DOHH2 (cell line): ENCODE measurements around the gene MBD3.

Source experiments
- H3F3A ChIP-seq: fragments of 200-600 bp; sonication (generic), shearing (Covaris generic); 2 replicates; pipeline ENCODE4 v1.6.0; 2016; ENCODE audit warnings: antibody characterized with exemption, mild to moderate bottlenecking; ENCODE audit not compliant: control insufficient read depth, insufficient read depth
- H3K27ac ChIP-seq: fragments of 200-600 bp; sonication (generic); 2 replicates; pipeline ENCODE4 v1.5.1; 2014; ENCODE audit warnings: low read depth, mild to moderate bottlenecking, low read length, moderate library complexity
- H3K27me3 ChIP-seq: fragments of 200-600 bp; sonication (generic); 2 replicates; pipeline ENCODE4 v1.6.1; 2014; ENCODE audit warnings: mild to moderate bottlenecking, low read length, mixed read lengths; ENCODE audit not compliant: control insufficient read depth
- H3K36me3 ChIP-seq: fragments of 200-600 bp; sonication (generic); 2 replicates; pipeline ENCODE4 v1.6.1; 2014; ENCODE audit warnings: mild to moderate bottlenecking, low read length, moderate library complexity, mixed read lengths; ENCODE audit not compliant: control insufficient read depth
- H3K4me1 ChIP-seq: fragments of 200-600 bp; sonication (generic); 2 replicates; pipeline ENCODE4 v1.6.1; 2014; ENCODE audit warnings: mild to moderate bottlenecking, low read length, mixed read lengths; ENCODE audit not compliant: control insufficient read depth
- H3K4me2 ChIP-seq: fragments of 200-600 bp; sonication (generic); 2 replicates; pipeline ENCODE4 v1.6.0; 2014; ENCODE audit warnings: mild to moderate bottlenecking, low read length, moderate library complexity
- H3K4me3 ChIP-seq: fragments of 200-600 bp; sonication (generic); 2 replicates; pipeline ENCODE4 v1.5.1; 2014; ENCODE audit warnings: mild to moderate bottlenecking, low read length, mixed read lengths
- H3K79me2 ChIP-seq: fragments of 200-600 bp; sonication (generic); 2 replicates; pipeline ENCODE4 v1.6.1; 2014; ENCODE audit warnings: mild to moderate bottlenecking, low read length, mixed read lengths; ENCODE audit not compliant: control insufficient read depth
- H3K9me2 ChIP-seq: fragments of 200-600 bp; sonication (generic); replicated peaks from 2 replicates; pipeline ENCODE4 v1.6.1; 2014; ENCODE audit warnings: mild to moderate bottlenecking, low read length, mixed read lengths; ENCODE audit not compliant: control insufficient read depth
- H3K9me3 ChIP-seq: fragments of 200-600 bp; sonication (generic); 2 replicates; pipeline ENCODE4 v1.6.1; 2014; ENCODE audit warnings: antibody characterized with exemption, low read length, mixed read lengths; ENCODE audit not compliant: control insufficient read depth, insufficient read depth
- H4K20me1 ChIP-seq: fragments of 200-600 bp; sonication (generic); 2 replicates; pipeline ENCODE4 v1.6.0; 2014; ENCODE audit warnings: low read depth, mild to moderate bottlenecking, antibody characterized with exemption, low read length, moderate library complexity; ENCODE audit not compliant: control insufficient read depth, insufficient read depth
- CTCF ChIP-seq: fragments of 200-600 bp; sonication (generic); IDR thresholded peaks from one replicate; pipeline ENCODE4 v1.5.1; 2014; ENCODE audit warnings: antibody characterized with exemption, mild to moderate bottlenecking, low read depth, low read length; ENCODE audit not compliant: poor library complexity, severe bottlenecking
- EZH2phosphoT487 ChIP-seq: fragments of 200-600 bp; sonication (generic); IDR thresholded peaks from 2 replicates; pipeline ENCODE4 v1.6.1; 2017; ENCODE audit warnings: borderline replicate concordance, mild to moderate bottlenecking, antibody characterized with exemption, low read length, moderate library complexity, mixed read lengths

The MBD3 gene

DNA sequence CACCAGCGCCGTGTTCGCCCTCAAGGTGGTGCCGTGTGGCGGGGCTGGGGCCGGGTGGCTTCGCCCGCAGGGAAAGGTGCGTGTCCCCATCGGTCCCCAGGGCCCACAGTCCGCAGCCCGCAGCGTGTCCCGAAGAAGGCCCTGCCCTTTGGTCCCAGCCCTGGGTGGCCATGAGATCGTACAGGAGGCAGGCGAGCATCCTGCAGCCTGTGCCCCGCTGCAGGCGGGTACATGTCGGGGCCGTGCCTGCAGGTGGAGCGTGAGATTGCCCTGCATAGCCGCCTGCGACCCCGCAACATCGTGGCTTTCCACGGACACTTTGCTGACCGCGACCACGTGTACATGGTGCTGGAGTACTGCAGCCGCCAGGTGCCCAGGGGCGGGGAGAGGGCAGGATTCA is 67.3 kb downstream of the MBD3 start:
- TF ChIP-seq EZH2phosphoT487 (no peak), CTCF (no peak)
- Histone ChIP-seq H3K4me2 (no peak overlapping the region), H3K36me3 (no peaks in the 10 kb centered on the region), H3K79me2 (no peaks in the 10 kb centered on the region), H3F3A (no peaks in the 10 kb centered on the region), H3K27me3 (no peaks in the 10 kb centered on the region), H4K20me1 (no peaks in the 10 kb centered on the region), H3K4me3 (no peak overlapping the region), H3K9me3 (no peaks in the 10 kb centered on the region), H3K9me2 (no peaks in the 10 kb centered on the region), H3K27ac (no peak overlapping the region), H3K4me1 (no peaks in the 10 kb centered on the region)

GRCh38 chr19:1524972-1525325 is 67.7 kb downstream of the MBD3 start:
- Histone ChIP-seq H4K20me1 (no peaks in the 10 kb centered on the region), H3K27me3 (no peaks in the 10 kb centered on the region), H3K4me3 (no peak overlapping the region), H3K9me3 (no peaks in the 10 kb centered on the region), H3K9me2 (no peaks in the 10 kb centered on the region), H3K79me2 (no peaks in the 10 kb centered on the region), H3K36me3 (no peaks in the 10 kb centered on the region), H3K4me2 (no peak overlapping the region), H3F3A (no peaks in the 10 kb centered on the region), H3K4me1 (no peaks in the 10 kb centered on the region), H3K27ac (no peak overlapping the region)
- TF ChIP-seq CTCF (no peak), EZH2phosphoT487 (no peak)

- TF ChIP-seq EZH2phosphoT487 (no peak), CTCF (no peak)
- Histone ChIP-seq H3K27me3 (no peaks in the 10 kb centered on the region), H3K27ac (no peak overlapping the region), H3K9me2 (no peaks in the 10 kb centered on the region), H3K36me3 (no peaks in the 10 kb centered on the region), H3K4me3 (no peak overlapping the region), H3F3A (no peaks in the 10 kb centered on the region), H3K79me2 (no peaks in the 10 kb centered on the region), H4K20me1 (no peaks in the 10 kb centered on the region), H3K4me2 (no peak overlapping the region), H3K9me3 (no peaks in the 10 kb centered on the region), H3K4me1 (no peaks in the 10 kb centered on the region)
Observed at GRCh38 chr19:1524287-1524971, 68.2 kb downstream of the MBD3 start.
